C4-2B (cell line): ENCODE measurements around the gene TMTC2.

Experiments
- H3K27ac ChIP-seq: fragments of 450-650 bp; 2 replicates; pipeline ENCODE4 v1.5.1; 2017
- CTCF ChIP-seq: fragments of 450-650 bp; conservative IDR thresholded peaks from 2 replicates; pipeline ENCODE4 v1.5.1; 2017; ENCODE audit warnings: mild to moderate bottlenecking
- ZFX ChIP-seq: fragments of 450-650 bp; IDR thresholded peaks from 2 replicates; pipeline ENCODE4 v1.6.1; 2017

Gene TMTC2

GRCh38 chr12:82666830-82667229, 19.9 kb upstream of the TMTC2 start:
- no peak overlapping the region for H3K27ac ChIP-seq
- TF ChIP-seq CTCF (no peak), ZFX (no peak)

GRCh38 chr12:82671673-82672195, 15.0 kb upstream of the TMTC2 start:
- no peak for TF ChIP-seq CTCF
- H3K27ac ChIP-seq, result no peak overlapping the region

- no peak for TF ChIP-seq ZFX
- no peak for TF ChIP-seq CTCF
- no peak overlapping the region for H3K27ac ChIP-seq
Measured at GRCh38 chr12:82672811-82673495, 13.8 kb upstream of the TMTC2 start.

GRCh38 chr12:82673698-82674097, 13.0 kb upstream of the TMTC2 start:
- no peak overlapping the region for H3K27ac ChIP-seq
- TF ChIP-seq CTCF (no peak), ZFX (no peak)

- no peak overlapping the region for H3K27ac ChIP-seq
- TF ChIP-seq CTCF, result no peak
Measured at GRCh38 chr12:82675246-82675645, 11.5 kb upstream of the TMTC2 start.

GRCh38 chr12:82682326-82682725, 4.4 kb upstream of the TMTC2 start:
- no peak for TF ChIP-seq ZFX
- TF ChIP-seq CTCF, result no peak
- H3K27ac ChIP-seq, result peak overlapping the region; percentile 25; the same call in 1 of the 2 replicates

GRCh38 chr12:82682851-82683261, 3.9 kb upstream of the TMTC2 start:
- TF ChIP-seq CTCF, result no peak
- no peak for TF ChIP-seq ZFX
- no peak overlapping the region for H3K27ac ChIP-seq
